Right forelimb (tissue), 1 donor: ENCODE measurements around the gene SOAT2.

Experiments
- DNase-seq: peaks from one replicate; pipeline ENCODE4 v3.0.0-alpha.2; 2018

The SOAT2 gene

GRCh38 chr12:53102883-53103807 is at the start of gene SOAT2:
Gene SOAT2 (plus strand): TSS chr12:53103486. CDS start chr12:53103578, 92 bp downstream.
- DNase-seq = no peak

DNA sequence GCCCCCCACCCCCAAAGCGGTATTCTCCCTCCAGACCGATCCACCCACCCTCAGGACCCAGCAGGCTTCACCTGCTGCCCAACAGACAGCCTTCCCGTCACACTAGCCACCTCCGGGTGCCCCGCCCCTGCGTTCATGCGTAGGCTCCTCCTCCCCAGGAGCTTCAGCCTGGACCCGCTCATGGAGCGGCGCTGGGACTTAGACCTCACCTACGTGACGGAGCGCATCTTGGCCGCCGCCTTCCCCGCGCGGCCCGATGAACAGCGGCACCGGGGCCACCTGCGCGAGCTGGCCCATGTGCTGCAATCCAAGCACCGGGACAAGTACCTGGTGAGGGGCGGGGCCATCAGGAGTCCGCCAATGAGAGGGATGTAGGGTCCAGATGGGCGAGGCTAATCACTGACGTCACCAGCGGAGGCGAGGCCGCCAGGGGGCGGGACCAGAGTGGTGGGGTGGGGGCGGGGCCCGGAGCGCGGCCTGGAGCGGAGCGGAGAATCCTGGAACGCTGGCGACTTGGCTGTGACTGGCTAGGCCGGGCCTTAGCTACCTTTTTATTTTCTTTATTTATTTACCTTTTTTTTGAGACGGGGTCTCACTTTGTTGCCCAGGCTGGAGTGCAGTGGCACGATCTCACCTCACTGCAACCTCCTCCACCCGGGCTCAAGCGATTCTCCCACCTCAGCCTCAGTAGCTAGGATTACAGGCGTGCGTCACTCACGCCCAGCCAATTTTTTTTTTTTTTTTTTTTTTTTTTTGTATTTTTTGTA is 49.0 kb upstream of the SOAT2 start:
- peak; percentile 96 for DNase-seq

DNA sequence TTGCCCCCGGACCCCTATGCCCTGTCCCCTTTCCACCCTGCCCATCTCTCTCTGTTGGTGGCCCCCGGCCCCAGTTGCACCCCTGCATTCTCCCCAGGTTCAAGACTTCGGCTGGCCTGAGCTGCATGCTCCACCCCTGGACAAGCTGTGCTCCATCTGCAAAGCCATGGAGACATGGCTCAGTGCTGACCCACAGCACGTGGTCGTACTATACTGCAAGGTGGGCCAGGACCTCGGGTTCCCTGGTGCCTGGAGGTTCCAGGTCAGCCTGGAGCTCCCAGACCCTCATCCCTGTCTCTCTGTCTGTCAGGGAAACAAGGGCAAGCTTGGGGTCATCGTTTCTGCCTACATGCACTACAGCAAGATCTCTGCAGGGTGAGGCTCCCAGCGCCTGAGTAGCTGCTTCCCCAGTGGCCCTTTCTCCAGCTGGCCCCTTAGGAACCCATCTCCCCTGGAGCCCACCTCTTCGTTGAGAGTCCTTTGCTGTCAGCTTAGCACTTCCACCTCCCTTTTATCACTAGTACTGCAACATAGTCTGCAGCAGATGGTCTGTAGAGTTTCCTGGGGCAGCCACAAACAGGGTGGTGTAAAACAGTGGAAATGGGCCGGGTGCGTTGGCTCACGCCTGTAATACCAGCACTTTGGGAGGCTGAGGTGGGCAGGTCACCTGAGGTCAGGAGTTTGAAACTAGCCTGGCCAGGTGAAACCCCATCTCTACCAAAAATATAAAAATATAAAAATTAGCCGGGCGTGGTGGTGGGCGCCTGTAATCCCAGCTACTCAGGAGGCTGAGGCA is 47.6 kb upstream of the SOAT2 start:
- no peak for DNase-seq

- no peak for DNase-seq
Measured at GRCh38 chr12:53056296-53056695, 47.0 kb upstream of the SOAT2 start.

DNA sequence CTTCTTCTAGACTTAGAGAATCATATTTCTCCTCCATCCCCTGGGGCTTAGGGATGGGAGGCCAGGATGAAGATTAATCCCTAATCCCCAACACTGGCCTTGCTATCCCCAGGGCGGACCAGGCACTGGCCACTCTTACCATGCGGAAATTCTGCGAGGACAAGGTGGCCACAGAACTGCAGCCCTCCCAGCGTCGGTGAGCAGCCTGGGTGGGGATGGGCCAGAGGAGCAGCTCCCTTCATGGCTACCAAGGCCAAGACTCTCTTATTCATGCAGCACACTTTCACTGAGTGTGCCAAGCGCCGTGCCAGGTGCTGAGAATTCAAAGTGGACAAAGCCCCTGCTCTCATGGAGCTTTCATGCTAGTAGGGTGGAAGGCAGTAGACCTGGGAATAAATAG is 46.4 kb upstream of the SOAT2 start:
- DNase-seq = no peak

DNA sequence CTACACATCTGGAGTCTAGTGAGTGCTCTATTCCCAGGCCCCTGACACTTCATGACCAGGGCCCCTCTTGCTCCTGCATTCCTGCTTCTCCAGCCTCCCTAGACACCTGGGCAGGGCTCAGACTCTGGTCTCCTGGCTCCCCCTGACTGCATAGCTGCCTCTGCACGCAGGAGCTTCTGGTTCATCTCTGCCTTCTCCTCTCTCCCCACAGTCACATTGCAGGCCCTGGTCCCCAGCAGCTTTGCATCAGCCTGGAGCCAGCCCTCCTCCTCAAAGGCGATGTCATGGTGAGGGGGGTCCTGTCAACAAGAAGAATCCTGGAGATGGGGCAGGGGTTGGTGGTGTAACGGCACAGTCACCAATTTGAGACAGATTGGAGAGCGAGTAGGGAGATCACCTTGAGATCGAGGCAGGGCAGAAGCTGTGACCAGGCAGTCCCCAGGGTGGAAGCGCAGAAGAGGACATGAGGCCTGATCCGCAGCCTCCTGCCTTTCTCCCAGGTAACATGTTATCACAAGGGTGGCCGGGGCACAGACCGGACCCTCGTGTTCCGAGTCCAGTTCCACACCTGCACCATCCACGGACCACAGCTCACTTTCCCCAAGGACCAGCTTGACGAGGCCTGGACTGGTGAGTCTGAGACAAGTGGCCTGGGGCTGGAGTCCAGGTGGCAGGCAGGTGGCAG is 45.3 kb upstream of the SOAT2 start:
- peak; percentile 52 for DNase-seq

- peak; percentile 49 for DNase-seq
Measured at GRCh38 chr12:53058674-53059433, 44.4 kb upstream of the SOAT2 start.

DNA sequence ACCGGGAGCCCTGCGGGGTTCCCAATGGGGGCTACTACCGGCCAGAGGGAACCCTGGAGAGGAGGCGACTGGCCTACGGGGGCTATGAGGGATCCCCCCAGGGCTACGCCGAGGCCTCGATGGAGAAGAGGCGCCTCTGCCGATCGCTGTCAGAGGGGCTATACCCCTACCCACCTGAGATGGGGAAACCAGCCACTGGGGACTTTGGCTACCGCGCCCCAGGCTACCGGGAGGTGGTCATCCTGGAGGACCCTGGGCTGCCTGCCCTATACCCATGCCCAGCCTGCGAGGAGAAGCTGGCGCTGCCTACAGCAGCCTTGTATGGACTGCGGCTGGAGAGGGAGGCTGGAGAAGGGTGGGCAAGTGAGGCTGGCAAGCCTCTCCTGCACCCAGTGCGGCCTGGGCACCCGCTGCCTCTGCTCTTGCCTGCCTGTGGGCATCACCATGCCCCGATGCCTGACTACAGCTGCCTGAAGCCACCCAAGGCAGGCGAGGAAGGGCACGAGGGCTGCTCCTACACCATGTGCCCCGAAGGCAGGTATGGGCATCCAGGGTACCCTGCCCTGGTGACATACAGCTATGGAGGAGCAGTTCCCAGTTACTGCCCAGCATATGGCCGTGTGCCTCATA is 43.7 kb upstream of the SOAT2 start:
- no peak for DNase-seq

GRCh38 chr12:53060064-53060720 is 43.1 kb upstream of the SOAT2 start:
- no peak for DNase-seq

- no peak for DNase-seq
Measured at GRCh38 chr12:53060721-53061276, 42.5 kb upstream of the SOAT2 start.

DNA sequence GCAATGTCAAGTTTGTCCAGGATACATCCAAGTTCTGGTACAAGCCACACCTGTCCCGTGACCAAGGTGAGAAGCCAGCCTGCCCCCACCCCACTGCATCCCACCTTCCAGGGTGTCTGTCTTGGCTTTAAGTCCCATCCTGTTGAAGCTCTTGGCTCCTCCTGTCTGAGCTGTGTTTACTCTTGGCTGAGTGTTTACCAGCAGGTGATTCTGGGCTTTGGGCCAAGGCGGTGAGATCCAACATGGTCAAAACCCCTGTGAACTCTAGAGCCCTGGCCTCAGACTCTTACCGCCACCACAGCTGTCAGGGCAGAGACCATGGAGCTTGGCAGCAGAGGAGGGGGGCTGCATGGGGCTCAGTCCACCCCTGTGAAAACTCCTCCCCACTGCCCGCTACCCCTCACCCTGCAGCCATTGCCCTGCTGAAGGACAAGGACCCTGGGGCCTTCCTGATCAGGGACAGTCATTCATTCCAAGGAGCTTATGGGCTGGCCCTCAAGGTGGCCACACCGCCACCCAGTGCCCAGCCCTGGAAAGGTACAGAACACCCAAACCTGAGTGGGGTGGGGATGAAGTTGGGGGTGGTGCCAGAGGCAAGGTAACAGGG is 41.8 kb upstream of the SOAT2 start:
- DNase-seq = peak; percentile 48

DNA sequence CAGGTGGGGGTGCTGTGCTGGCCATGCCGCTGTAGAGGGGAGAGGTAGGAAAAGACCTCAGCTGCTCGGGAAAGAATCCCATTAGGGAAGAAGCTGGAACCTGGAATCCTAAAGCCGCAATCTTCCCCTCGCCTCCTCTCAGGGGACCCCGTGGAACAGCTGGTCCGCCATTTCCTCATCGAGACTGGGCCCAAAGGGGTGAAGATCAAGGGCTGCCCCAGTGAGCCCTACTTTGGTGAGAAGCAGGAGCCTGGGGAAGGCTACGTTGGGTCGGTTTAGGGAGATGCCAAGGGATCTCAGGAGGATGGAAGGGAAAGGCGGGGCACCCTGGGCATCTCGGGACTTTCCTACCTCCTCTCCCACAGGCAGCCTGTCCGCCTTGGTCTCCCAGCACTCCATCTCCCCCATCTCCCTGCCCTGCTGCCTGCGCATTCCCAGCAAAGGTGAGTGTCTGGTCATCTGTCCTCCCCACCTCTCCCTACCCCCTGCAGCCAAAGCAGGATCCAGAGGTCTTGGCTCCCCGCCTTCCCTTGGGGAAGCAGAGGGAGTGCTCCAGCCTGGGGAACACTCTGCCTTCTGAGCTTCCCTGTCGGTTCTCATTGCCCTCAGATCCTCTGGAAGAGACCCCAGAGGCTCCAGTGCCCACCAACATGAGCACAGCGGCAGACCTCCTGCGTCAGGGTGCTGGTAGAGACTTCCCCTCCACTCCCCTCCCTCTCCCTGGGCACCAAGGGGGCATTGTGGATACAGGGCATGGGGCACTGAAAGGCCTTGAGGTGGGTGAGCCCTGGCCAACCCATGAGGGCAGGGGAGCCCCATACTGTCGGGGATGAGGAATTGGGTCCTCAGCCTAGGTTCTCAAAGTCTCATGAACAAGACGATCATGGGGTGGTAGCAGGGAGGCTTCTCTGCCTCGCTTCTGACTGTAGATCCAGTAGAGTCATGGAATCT is 41.0 kb upstream of the SOAT2 start:
- DNase-seq = no peak

GRCh38 chr12:53062977-53063707 is 40.1 kb upstream of the SOAT2 start:
- DNase-seq = peak; percentile 49

DNA sequence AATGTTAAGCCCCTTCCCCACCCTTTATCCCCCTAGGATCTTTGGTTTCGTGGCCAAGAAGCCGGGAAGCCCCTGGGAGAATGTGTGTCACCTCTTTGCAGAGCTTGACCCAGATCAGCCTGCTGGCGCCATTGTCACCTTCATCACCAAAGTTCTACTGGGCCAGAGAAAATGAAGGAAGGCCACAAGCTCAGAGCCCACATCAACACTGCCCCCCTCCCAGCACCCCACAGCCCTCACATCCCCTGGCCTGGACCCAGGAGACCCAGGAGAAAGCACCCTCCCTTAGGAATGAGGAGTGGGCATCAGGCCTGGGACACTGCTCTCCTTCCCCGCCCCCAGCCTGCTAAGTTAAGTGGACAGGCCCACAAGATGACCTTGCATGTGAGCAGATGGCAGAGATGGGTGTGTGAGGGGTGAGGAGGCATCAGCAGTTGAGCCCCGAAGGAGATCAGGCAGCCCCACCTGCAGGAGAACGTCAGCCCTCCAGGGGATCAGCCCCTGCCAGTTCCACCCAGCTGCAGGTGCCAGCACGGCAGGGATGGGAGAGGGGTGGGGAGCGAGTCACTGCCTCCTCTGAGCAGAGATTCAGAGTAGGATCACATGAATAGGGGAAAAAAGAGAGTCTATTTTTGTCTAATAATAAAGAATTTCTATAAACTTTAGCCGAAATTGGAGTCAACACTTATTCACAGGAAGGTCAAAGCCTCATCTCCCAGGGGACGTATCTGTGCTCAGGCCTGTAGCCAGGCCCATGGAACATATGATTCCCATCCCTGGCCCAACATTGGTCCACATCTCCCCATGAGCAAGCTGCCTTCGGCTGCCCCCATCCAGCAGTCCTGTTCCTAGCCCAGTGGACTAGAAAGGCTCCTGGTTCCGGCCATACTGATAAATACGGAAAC is 39.3 kb upstream of the SOAT2 start:
- DNase-seq = peak; percentile 65

- peak; percentile 53 for DNase-seq
Measured at GRCh38 chr12:53064613-53065436, 38.5 kb upstream of the SOAT2 start.

DNA sequence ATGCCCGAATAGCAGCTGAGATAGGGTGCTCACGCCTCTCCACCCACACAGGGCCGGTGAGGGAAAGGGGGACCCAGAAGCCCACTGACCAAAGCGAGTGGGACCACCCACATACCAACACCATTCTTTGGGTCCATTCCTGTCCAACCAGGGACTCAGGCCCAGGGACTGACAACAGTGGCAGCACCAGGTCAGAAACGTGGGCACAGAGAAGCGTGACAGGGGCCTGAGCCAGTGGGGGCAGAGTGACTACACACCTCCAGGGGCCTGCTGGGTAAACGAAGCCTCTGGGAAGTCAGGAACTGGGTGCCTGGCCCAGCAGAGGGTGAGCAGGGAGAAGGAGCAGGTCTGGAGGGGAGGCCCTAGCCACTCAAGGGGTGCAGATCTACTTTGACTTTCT is 37.8 kb upstream of the SOAT2 start:
- DNase-seq = peak; percentile 50
